Heart left ventricle (tissue), 16 donors: ENCODE measurements around the gene DRD2. TPM values are rescaled to one million over a fixed set of nuclear protein-coding genes. Genes with fewer than 3 reads are reported as not detected.

Experiments used
- ATAC-seq, 4 donors: fragments of 200-7000 bp; cut with Tn5 transposase; one replicate each; pipeline ENCODE4 v1.9.1; 2020 to 2022; ENCODE audit warnings: moderate library complexity in 4 of 4, mild to moderate bottlenecking in 3 of 4, moderate number of reproducible peaks in 1 of 4
- DNase-seq, 5 donors: peaks; one replicate each; pipeline ENCODE4 v3.0.0-alpha.2; 2020
- H3K27ac ChIP-seq, 12 donors: fragments of 200-600 bp; sonication (generic) in 4 of 12; one replicate each; pipeline versions ENCODE4 v1.5.0 to v1.8.0; 2016 to 2022; ENCODE audit warnings: mild to moderate bottlenecking in 2 of 12
- H3K27me3 ChIP-seq, 9 donors: fragments of 200-600 bp; sonication (generic) in 2 of 9; one replicate each; pipeline versions ENCODE4 v1.5.1 to v1.8.0; 2016 to 2022; ENCODE audit warnings: mild to moderate bottlenecking in 3 of 9
- H3K36me3 ChIP-seq, 9 donors: fragments of 200-600 bp; sonication (generic) in 2 of 9; one replicate each; pipeline versions ENCODE4 v1.5.0 to v1.8.0; 2018 to 2022; ENCODE audit warnings: mild to moderate bottlenecking in 2 of 9
- H3K4me1 ChIP-seq, 12 donors: fragments of 200-600 bp; sonication (generic) in 4 of 12; one replicate each; pipeline versions ENCODE4 v1.5.0 to v1.8.0; 2016 to 2022; ENCODE audit warnings: mild to moderate bottlenecking in 3 of 12
- H3K4me3 ChIP-seq, 12 donors: fragments of 200-600 bp; sonication (generic) in 4 of 12; one replicate each; pipeline versions ENCODE4 v1.5.0 to v1.8.0; 2017 to 2022; ENCODE audit warnings: mild to moderate bottlenecking in 9 of 12, moderate library complexity in 4 of 12
- H3K9me3 ChIP-seq, 12 donors: fragments of 200-600 bp; sonication (generic) in 4 of 12; one replicate each; pipeline versions ENCODE4 v1.5.0 to v1.8.0; 2016 to 2022; ENCODE audit warnings: mild to moderate bottlenecking in 1 of 12
- CTCF ChIP-seq, 12 donors: fragments of 200-600 bp; sonication (generic) in 4 of 12; IDR thresholded peaks; one replicate each; pipeline versions ENCODE4 v1.5.0 to v1.8.0; 2018 to 2022; ENCODE audit warnings: antibody characterized with exemption in 12 of 12, mild to moderate bottlenecking in 5 of 12
- POLR2A ChIP-seq, 2 donors: fragments of 450-650 bp; IDR thresholded peaks; one replicate each; pipeline ENCODE4 v1.6.1; 2017; ENCODE audit warnings: antibody characterized with exemption in 2 of 2, mild to moderate bottlenecking in 2 of 2, moderate library complexity in 2 of 2
- WGBS, 4 donors: extraction: QIAGEN DNeasy Blood & Tissue Kit in 2 of 4; methylation state at CpG; one replicate each; pipeline versions ENCODE4 v1.1.5 to v1.1.7; 2013 to 2018; 5-methylcytosine and 5-hydroxymethylcytosine counted together
- intact Hi-C, 10 donors: fragments of 100-400 bp; cut with DNase I; formaldehyde crosslinking; loops; one replicate each; pipeline versions ENCODE4 v1.11.1 to v1.14.2; 2022
- polyA plus RNA-seq, 2 donors: library from polyadenylated mRNA; stranded (reverse); fragments of 200-250 nt; gene quantifications; one replicate each; pipeline ENCODE4 v1.2.3, GENCODE V29; 2013
- total RNA-seq, 9 donors: library from RNA; depleted of rRNA in 2 of 9; stranded (reverse); fragments of >200 nt in 2 of 9; fragmentation: NEBNext Ultra II Directional in 3 of 9; extraction: Animal tissue kit (Norgen Biotek cat#: 25700) in 3 of 9; gene quantifications; one replicate each; pipeline versions ENCODE4 v1.1.0 to v1.2.4, GENCODE V29; 2016 to 2023
- donor health status: ischemic (EF 13 %, LVEDD 7.1; RV severe dilation, severe dysfunction).
- donor health status: healthy with polysubstance abuse.
- donor health status: DM: no; HTN: yes; CAD: no.
- donor health status: DM: no; HTN: no; CAD: no.
- donor health status: ischemic (EF 25% LVEDD 6.9; RV normal size, moderate dysfunction).
- donor health status: ischemic (EF 25% LVEDD 5.7; RV mildly dilated, moderate dysfunction).
- donor health status: healthy.
- donor health status: DM: yes; HTN: yes; CAD: no.
- donor health status: ischemic (EF 35%, LVEDD 5.7; RV mildly dilated, moderate dysfunction).
- donor health status: nonischemic (EF 11% LVEDD 7.7; RV severe dilation, severe dysfunction).
- donor health status: DM: yes; HTN: yes; CAD: no.
- donor health status: PGD.
- donor health status: ischemic (EF 29% LVEDD 5.4; RV normal size, mild dysfunction).
- donor health status: nonischemic (EF 23%, LVEDD 6.1; RV moderate dilation, normal function).

Gene DRD2
- total and polyA plus RNA-seq, 11 donors = 0.12 to 0.14 TPM; not detected in 9

DNA sequence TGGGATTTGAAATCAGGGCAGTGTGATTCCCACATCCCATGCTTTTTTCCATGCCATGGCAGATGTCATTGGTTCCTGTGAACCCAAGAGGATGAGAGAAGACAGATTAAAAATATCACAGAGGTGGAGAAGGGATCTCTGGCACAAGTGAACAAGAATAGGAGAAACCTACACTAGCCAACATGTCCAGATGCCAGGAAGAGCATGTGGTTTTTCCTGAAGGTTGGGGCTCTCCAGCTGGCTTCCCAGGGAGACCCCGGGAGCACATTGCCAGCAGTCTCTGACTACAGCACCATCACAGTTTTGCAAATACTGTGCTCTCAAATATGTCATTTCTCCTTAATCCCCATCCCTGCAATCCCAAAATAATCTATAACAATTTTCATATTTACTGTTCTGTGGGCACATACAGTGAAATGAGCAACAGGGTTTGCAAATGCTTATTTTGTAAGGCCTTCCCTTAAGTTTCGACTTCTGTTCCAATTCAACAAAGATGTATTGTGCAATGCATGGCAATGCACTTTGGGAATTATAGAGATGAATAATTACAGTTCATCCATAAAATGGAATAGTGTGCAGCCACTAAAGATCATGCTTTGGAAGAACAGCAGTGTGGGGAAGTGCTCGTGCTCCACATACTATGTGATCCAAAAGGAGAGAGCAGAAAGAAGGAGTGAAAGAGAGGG lies 82.8 kb downstream of the DRD2 start:
- DNase-seq (no peak), ATAC-seq (no peak)
- H3K4me1 ChIP-seq = peaks cover 0 to 6% (median 0%) of the 10 kb centered on the region in 12 donors
- H3K27ac ChIP-seq = no peak overlapping the region
- 75 to 86% (median 85%) methylated on average over 3 of the region's 3 CpGs for WGBS, 4 donors
- no peak overlapping the region for H3K4me3 ChIP-seq
- no peaks in the 10 kb centered on the region for H3K9me3 ChIP-seq
- intact Hi-C loops = no loop called here
- H3K36me3 ChIP-seq = no peaks in the 10 kb centered on the region
- no peak for TF ChIP-seq POLR2A (IDR thresholded peaks at IDR 0.05)
- no peak for TF ChIP-seq CTCF (IDR thresholded peaks at IDR 0.05)
- peaks cover 0 to 29% (median 12%) of the 10 kb centered on the region in 9 donors for H3K27me3 ChIP-seq

- Histone ChIP-seq H3K27ac (no peak overlapping the region), H3K4me3 (no peak overlapping the region), H3K9me3 (no peaks in the 10 kb centered on the region), H3K36me3 (no peaks in the 10 kb centered on the region), H3K27me3 (peaks cover 0 to 37% (median 12%) of the 10 kb centered on the region in 9 donors), H3K4me1 (peaks cover 0 to 7% (median 0%) of the 10 kb centered on the region in 12 donors)
- intact Hi-C loops = no loop called here
- DNase-seq (no peak), ATAC-seq (no peak)
- no peak for TF ChIP-seq CTCF (IDR thresholded peaks at IDR 0.05)
- no peak for TF ChIP-seq POLR2A (IDR thresholded peaks at IDR 0.05)
- WGBS, 4 donors = 37 to 48% (median 41%) methylated on average over 3 of the region's 3 CpGs
These were observed 85.9 kb downstream of the DRD2 start for GRCh38 chr11:113389272-113389671.

GRCh38 chr11:113387605-113388211 lies 87.5 kb downstream of the DRD2 start, which contains the start of gene ANKK1:
TSS of gene ANKK1 (plus strand) at chr11:113387779. CDS start at chr11:113387885, 106 bp downstream.
- H3K4me1 ChIP-seq = peaks cover 0 to 7% (median 0%) of the 10 kb centered on the region in 12 donors
- WGBS, 4 donors = 12 to 22% (median 14%) methylated on average over 15 to 46 of the region's 46 CpGs
- ATAC-seq (no peak), DNase-seq (no peak)
- intact Hi-C loops = no loop called here
- no peaks in the 10 kb centered on the region for H3K9me3 ChIP-seq
- H3K36me3 ChIP-seq = no peaks in the 10 kb centered on the region
- no peak within 1 kb of the TSS for H3K27ac ChIP-seq
- peaks cover 0 to 37% (median 12%) of the 10 kb centered on the region in 9 donors for H3K27me3 ChIP-seq
- H3K4me3 ChIP-seq = no peak within 1 kb of the TSS
- TF ChIP-seq POLR2A (IDR thresholded peaks at IDR 0.05) = no peak
- peak in 3 of 12 donors; percentile 20 to 21 (median 20) for TF ChIP-seq CTCF (IDR thresholded peaks at IDR 0.05)

DNA sequence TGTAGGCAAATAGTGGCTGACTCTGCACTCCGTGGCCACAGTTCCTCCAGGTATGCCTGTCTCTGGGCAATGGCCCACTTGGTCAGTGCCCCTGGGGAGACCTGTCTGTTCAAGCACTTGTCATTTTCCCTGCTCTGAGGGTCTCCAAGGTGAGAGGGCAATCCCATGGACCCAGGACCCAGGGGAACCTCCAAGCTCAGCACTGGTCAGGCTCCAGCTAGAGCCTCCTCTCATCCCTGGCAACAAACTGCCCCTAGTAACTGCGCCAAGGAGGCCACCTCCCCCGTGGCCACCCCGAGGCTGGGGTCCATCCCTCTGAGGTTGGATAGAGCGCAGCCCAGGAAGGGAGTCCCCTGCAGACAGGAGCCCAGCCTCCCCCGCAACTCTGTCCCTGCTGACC lies 88.3 kb downstream of the DRD2 start:
- H3K36me3 ChIP-seq = no peaks in the 10 kb centered on the region
- H3K4me1 ChIP-seq = peaks cover 0 to 7% (median 0%) of the 10 kb centered on the region in 12 donors
- DNase-seq (no peak), ATAC-seq (no peak)
- H3K9me3 ChIP-seq = no peaks in the 10 kb centered on the region
- no peak overlapping the region for H3K27ac ChIP-seq
- peaks cover 0 to 37% (median 12%) of the 10 kb centered on the region in 9 donors for H3K27me3 ChIP-seq
- WGBS, 4 donors = 79 to 92% (median 87%) methylated on average over 2 to 6 of the region's 6 CpGs
- no peak for TF ChIP-seq CTCF (IDR thresholded peaks at IDR 0.05)
- no peak for TF ChIP-seq POLR2A (IDR thresholded peaks at IDR 0.05)
- intact Hi-C loops = no loop called here
- no peak overlapping the region for H3K4me3 ChIP-seq
